NCI-H2171 treated with DMSO at 0.1 percent for 48 hours (cell line): ENCODE data around the gene NAT8L.

Source experiments
- DNase-seq: peaks from one replicate; lab custom pipeline; 2025; lab: John Stamatoyannopoulos, UW

Gene NAT8L

DNA sequence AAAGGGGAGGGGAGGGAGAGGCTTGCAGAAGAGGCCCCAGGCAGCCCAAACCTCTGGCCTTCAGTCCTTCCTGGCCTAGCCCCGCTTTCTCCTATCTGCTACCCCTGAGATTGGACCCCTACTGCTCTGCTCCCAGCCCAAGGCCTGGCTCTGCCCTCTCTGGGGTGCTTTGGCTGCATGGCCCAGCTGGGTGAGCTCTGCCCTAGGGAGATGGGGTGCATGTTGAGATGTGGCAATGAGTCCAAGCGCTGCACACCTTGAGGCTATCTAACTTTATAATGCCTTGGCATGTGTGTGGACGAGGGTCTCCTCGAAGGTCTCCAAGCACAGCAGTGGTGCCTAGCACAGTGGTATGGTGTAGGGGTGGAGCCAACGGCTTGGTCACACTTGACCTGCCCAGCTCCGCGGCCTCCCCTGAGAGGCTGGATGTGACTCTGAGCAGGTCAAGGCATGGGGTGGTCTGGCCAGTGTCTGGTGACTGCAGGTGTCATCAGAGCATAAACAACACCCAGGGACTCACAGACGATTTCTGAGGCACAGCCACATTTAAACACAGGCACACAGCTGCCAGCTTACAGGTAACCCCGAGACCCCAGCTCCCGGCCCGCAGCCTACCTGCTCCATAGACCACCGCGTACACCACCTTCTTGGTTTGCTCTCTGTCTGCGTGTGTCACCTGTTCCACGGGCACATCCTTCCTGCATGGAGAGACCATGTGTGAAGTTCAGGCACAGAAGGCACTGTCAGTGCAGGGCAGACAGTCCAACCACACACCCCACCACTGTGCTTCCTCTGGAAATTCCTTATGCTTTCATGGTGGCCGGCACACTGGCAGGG, 36.3 kb downstream of the NAT8L start:
- DNase-seq, result no peak

DNA sequence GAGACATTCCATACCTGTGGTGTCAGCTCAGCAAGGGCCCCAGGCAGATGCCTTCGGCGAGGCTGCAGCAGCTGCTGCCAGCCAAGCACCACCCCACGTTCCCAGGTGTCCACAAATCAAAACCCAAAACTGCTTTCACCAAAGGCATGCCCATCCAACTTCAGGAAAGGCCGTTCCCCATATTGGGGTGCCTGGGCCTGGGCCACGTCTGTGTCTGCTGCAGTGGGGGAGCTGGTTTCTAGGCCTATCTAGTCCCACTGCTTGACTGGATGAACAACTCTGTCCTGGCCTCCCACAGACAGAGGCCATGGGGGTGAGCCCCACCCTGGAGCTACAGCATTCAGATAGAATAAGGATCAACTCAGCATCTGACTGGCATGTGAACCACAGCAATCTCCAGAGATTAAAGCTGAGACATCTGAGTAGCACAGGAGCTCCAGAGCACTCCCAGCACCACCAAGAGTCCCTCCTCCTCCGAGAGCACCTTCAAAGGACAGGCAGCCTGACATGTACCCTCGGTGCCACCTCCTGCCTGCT, 37.0 kb downstream of the NAT8L start:
- DNase-seq, result no peak

GRCh38 chr4:2101346-2102044, 42.4 kb downstream of the NAT8L start:
- DNase-seq, result no peak

GRCh38 chr4:2102045-2102883, 43.1 kb downstream of the NAT8L start:
- no peak for DNase-seq

- no peak for DNase-seq
Measured at GRCh38 chr4:2103127-2103842, 44.2 kb downstream of the NAT8L start.

DNA sequence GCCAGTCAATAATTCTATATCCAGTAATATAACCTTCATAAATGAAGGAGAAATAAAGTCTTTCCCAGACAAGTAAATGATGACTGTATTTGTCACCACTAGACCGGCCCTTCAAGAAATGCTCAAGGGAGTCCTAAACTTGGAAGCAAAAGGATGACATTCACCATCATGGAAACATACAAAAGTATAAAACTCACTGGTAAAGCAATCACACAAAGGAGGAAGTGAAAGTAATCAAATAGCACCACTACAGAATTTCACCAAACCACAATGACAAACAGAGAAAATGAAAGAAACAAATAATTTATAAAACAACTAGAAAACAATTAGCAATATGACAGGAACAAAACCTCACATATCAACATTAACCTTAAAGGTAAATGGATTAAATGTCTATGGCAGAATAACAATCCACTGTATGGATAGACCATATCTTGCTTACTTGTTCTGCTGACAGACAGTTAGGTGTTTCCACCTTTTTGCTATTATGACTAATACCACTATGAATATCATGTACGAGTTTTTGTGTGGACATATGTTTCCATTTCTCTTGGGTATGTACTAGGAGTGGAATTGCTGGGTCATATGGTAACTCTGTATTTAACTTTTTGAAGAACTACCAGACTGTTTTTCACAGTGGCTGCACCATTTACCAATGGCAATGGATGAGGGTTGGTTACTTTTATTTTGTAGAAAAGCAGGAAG, 44.9 kb downstream of the NAT8L start:
- DNase-seq, result no peak

DNA sequence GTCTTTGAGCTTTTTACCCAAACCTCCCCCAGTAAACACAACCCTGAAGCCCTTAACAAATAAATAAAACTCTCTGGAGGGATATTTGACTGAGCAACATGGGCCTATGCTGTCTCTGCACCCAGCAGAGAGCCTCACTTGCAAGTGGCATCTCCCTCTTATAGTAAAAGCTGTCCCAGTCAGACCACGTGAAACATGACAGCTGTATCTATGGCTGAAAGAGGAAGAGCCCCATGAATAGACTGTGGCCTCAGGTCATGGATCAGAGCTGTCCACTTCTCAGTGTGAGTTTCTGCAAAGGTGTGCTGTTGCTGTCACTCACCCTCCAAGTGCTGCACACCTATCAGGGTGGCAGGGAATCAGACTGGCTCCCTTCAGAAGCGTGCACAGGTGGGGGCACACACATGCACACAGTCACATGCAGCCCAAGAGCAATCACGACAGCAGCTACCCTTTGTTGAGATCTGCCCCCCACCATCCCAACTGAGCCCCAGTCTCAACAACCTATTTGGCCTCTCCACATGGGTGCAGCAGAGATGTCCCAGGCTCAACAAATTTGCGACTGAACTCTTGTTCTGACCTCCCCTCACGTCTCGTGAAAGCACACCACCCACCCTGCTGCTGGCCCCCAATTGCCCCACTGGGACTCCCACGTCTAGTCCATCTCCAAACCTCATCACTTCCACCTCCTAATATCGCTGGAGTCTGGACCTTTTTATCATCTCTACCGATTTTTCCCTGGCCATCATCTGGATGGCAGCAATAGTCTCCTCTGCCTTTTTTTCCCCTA, 45.6 kb downstream of the NAT8L start:
- no peak for DNase-seq

DNA sequence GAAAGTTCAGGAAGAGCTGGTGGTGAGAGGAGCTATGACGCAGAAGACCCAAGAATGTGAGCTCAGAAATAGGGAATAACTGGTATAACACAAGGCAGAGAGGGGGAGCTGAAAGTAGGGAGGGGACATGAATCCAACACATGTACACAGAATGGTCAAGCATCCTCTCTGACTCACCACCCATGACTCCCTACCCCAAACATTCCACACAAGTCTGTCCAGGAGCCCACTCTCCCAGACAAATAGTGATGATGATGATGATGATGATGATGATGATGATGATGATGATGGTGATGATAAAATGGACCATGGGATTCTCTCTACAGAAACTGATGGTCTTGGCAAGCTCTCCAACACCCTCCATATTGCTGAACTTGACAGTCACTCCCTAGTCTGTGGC, 46.4 kb downstream of the NAT8L start:
- no peak for DNase-seq

- no peak for DNase-seq
Measured at GRCh38 chr4:2116687-2117400, 57.7 kb downstream of the NAT8L start.
